ENCODE data around the gene SUSD1.
"Not testable (repeated sequence)": the region's sequence is repeated elsewhere in the genome, so short reads cannot be mapped to it uniquely, and the experiment has no call there.

The SUSD1 gene

GRCh38 chr9:112173489-112174221 lies 1.4 kb downstream of the SUSD1 start:
- DNase-seq: no peak

- DNase-seq: no peak
These were observed 4.1 kb downstream of the SUSD1 start for GRCh38 chr9:112170968-112171367.

- DNase-seq: no peak
These were observed 4.9 kb downstream of the SUSD1 start for GRCh38 chr9:112170235-112170634.

GRCh38 chr9:112169368-112169767 lies 5.7 kb downstream of the SUSD1 start:
- DNase-seq: no peak

GRCh38 chr9:112168197-112168596 lies 6.9 kb downstream of the SUSD1 start:
- no peak for DNase-seq

GRCh38 chr9:112166176-112167140 lies 8.6 kb downstream of the SUSD1 start:
- no peak for DNase-seq

- no peak for DNase-seq
These were observed 12.3 kb downstream of the SUSD1 start for GRCh38 chr9:112162621-112163413.

GRCh38 chr9:112159781-112160180 lies 15.3 kb downstream of the SUSD1 start:
- no peak for DNase-seq

GRCh38 chr9:112158656-112159367 lies 16.3 kb downstream of the SUSD1 start:
- DNase-seq: no peak

- no peak for DNase-seq
These were observed 17.1 kb downstream of the SUSD1 start for GRCh38 chr9:112157961-112158360.

GRCh38 chr9:112157087-112157486 lies 18.0 kb downstream of the SUSD1 start:
- DNase-seq: no peak

GRCh38 chr9:112149211-112149610 lies 25.9 kb downstream of the SUSD1 start:
- no peak for DNase-seq

GRCh38 chr9:112145886-112146285 lies 29.2 kb downstream of the SUSD1 start:
- DNase-seq: no peak

GRCh38 chr9:112144807-112145206 lies 30.3 kb downstream of the SUSD1 start:
- DNase-seq: no peak

- DNase-seq: no peak
These were observed 32.7 kb downstream of the SUSD1 start for GRCh38 chr9:112142420-112142819.

GRCh38 chr9:112140936-112141335 lies 34.2 kb downstream of the SUSD1 start:
- DNase-seq: no peak

GRCh38 chr9:112137066-112137465 lies 38.0 kb downstream of the SUSD1 start:
- no peak for DNase-seq

- DNase-seq: no peak
These were observed 39.4 kb downstream of the SUSD1 start for GRCh38 chr9:112135706-112136105.

GRCh38 chr9:112133806-112134205 lies 41.3 kb downstream of the SUSD1 start:
- not testable (repeated sequence) for DNase-seq

GRCh38 chr9:112132356-112132755 lies 42.7 kb downstream of the SUSD1 start:
- no peak for DNase-seq

- no peak for DNase-seq
These were observed 44.1 kb downstream of the SUSD1 start for GRCh38 chr9:112130997-112131396.

GRCh38 chr9:112130347-112130746 lies 44.8 kb downstream of the SUSD1 start:
- no peak for DNase-seq

Data from activated naive CD4-positive, alpha-beta T cell treated with anti-CD3 and anti-CD28 coated beads, Interleukin-2, amount 50 U/mL, for 16 hours (primary cell).